GM12878 (cell line): Measurements from ENCODE around the gene RAD21L1.

ENCODE experiments used
- BACH1 ChIP-seq: fragments of 450-650 bp; IDR thresholded peaks from 2 replicates; pipeline ENCODE4 v1.6.1; 2017; ENCODE audit warnings: mild to moderate bottlenecking, borderline replicate concordance
- EGR1 ChIP-seq, 2 experiments: IDR thresholded peaks; 1 replicate in 1 of 2; 2 replicates in 1 of 2; pipeline ENCODE4 v1.6.1; 2011 to 2012; ENCODE audit warnings: low read depth in 2 of 2, low read length in 2 of 2, borderline replicate concordance in 1 of 2, mild to moderate bottlenecking in 1 of 2, moderate library complexity in 1 of 2
- EZH2 ChIP-seq: IDR thresholded peaks from 2 replicates; pipeline ENCODE4 v1.6.1; 2012; ENCODE audit warnings: low read depth, mild to moderate bottlenecking, control low read depth, inconsistent platforms, low read length, borderline replicate concordance; ENCODE audit not compliant: control insufficient read depth
- MTA2 ChIP-seq: fragments of 450-650 bp; IDR thresholded peaks from 2 replicates; pipeline ENCODE4 v1.6.1; 2016; ENCODE audit warnings: low read depth, mild to moderate bottlenecking, moderate library complexity
- MYC ChIP-seq: IDR thresholded peaks from 2 replicates; pipeline ENCODE4 v1.6.1; 2011; ENCODE audit warnings: mild to moderate bottlenecking, low read length, moderate library complexity, inconsistent platforms; ENCODE audit not compliant: insufficient read depth, insufficient replicate concordance, insufficient read length, severe bottlenecking
- RAD21 ChIP-seq: IDR thresholded peaks from 2 replicates; pipeline ENCODE4 v1.6.1; 2011; ENCODE audit warnings: mild to moderate bottlenecking, low read depth, low read length, moderate library complexity; ENCODE audit not compliant: insufficient read depth
- SMC3 ChIP-seq: IDR thresholded peaks from 2 replicates; pipeline ENCODE4 v1.6.1; 2011; ENCODE audit warnings: low read length, improper control_type of control experiment, borderline replicate concordance
- SPI1 ChIP-seq: IDR thresholded peaks from 2 replicates; pipeline ENCODE4 v1.6.1; 2011; ENCODE audit warnings: low read depth, mild to moderate bottlenecking, low read length, moderate library complexity, borderline replicate concordance; ENCODE audit not compliant: insufficient read depth
- ZNF207 ChIP-seq: fragments of 450-650 bp; IDR thresholded peaks from 2 replicates; pipeline ENCODE4 v1.6.1; 2014; ENCODE audit warnings: antibody characterized with exemption, mild to moderate bottlenecking, borderline replicate concordance
- ZNF274 ChIP-seq: IDR thresholded peaks from one replicate; pipeline ENCODE4 v1.8.0; 2011; ENCODE audit not compliant: insufficient read length, insufficient read depth
- TF ChIP-seq, protein P1 (sequence below): fragments of 150-350 bp; IDR thresholded peaks from 2 replicates; pipeline ENCODE4 v1.6.1; 2016; ENCODE audit warnings: low read depth, low read length
- TF ChIP-seq, protein P2 (sequence below): IDR thresholded peaks from 2 replicates; pipeline ENCODE4 v1.6.1; 2011; ENCODE audit warnings: low read depth, mild to moderate bottlenecking, low read length, moderate library complexity, borderline replicate concordance; ENCODE audit errors: extremely low read depth

DNA sequence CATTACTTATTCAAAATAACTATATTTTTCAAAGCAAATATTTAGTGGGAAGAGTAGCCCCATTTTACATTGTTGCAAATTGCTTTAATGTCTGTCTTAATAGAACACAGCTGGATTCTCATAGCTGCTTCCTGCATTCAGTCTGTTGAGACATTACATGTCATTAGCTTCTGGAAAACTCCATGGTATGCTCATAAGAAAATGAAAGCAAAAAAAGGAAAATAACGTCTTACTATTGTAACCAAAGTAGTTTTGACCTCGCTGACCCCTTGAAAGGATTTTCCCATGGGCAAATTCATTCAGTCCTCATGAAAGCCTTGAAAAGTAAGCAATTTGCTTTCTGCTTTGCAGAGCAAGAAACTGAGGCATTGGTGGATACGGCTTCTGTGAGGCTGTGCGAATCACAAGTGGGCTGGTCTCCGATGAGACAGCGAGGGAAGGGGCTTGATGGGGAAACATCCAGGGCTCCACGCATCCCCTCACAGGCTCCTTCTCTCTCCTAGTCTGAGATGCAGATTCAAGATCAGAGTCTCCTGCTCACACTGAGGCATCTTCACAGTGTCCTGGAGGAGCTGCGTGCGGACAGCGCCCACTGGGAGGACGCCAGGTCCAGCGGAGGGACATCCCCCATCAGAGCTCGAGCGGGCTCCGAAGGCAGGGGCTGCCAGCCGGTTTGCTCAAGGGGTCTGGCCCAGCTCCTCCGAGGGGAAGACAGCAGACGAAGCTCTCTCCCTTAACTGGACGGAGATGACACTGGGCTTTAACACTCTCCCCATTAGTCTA, 19.3 kb upstream of the RAD21L1 start:
- no peak for TF ChIP-seq EZH2
- TF ChIP-seq SPI1, result no peak
- TF ChIP-seq ZNF207, result no peak
- no peak for TF ChIP-seq MYC
- TF ChIP-seq BACH1, result no peak
- TF ChIP-seq, protein P1, sequence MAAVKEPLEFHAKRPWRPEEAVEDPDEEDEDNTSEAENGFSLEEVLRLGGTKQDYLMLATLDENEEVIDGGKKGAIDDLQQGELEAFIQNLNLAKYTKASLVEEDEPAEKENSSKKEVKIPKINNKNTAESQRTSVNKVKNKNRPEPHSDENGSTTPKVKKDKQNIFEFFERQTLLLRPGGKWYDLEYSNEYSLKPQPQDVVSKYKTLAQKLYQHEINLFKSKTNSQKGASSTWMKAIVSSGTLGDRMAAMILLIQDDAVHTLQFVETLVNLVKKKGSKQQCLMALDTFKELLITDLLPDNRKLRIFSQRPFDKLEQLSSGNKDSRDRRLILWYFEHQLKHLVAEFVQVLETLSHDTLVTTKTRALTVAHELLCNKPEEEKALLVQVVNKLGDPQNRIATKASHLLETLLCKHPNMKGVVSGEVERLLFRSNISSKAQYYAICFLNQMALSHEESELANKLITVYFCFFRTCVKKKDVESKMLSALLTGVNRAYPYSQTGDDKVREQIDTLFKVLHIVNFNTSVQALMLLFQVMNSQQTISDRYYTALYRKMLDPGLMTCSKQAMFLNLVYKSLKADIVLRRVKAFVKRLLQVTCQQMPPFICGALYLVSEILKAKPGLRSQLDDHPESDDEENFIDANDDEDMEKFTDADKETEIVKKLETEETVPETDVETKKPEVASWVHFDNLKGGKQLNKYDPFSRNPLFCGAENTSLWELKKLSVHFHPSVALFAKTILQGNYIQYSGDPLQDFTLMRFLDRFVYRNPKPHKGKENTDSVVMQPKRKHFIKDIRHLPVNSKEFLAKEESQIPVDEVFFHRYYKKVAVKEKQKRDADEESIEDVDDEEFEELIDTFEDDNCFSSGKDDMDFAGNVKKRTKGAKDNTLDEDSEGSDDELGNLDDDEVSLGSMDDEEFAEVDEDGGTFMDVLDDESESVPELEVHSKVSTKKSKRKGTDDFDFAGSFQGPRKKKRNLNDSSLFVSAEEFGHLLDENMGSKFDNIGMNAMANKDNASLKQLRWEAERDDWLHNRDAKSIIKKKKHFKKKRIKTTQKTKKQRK, result no peak
- TF ChIP-seq SMC3, result no peak
- no peak for TF ChIP-seq ZNF274
- TF ChIP-seq MTA2, result no peak
- TF ChIP-seq EGR1 (IDR thresholded peaks at IDR 0.05; ENCODE audit: borderline replicate concordance in 1 of 2, low read depth in 2 of 2, low read length in 2 of 2), result no peak
- TF ChIP-seq, protein P2, sequence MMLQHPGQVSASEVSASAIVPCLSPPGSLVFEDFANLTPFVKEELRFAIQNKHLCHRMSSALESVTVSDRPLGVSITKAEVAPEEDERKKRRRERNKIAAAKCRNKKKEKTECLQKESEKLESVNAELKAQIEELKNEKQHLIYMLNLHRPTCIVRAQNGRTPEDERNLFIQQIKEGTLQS, result no peak
- no peak for TF ChIP-seq RAD21
